Measurements from ENCODE around the gene RNF150.
"Not testable (repeated sequence)": the region's sequence is repeated elsewhere in the genome, so short reads cannot be mapped to it uniquely, and the experiment has no call there.

Gene RNF150

DNA sequence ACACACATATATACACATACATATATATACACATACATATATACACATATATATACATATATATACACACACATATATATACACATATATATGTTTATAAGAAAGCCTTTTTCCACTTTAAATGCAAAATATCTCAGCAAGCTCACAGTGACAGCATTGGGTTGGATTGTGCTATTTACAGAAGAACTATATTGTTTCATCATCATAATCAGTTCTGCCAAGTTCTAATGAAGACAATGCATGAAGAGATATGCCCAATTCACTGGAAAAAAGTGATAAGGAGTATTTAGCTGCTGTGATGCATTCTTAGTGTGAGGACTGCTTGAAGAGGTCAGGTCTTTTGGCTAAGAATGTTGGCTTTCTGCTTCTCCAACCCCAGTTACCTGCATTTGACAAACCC is 54.4 kb downstream of the RNF150 start:
- no peak for DNase-seq (ENCODE audit: low read depth in 2 of 3, low spot score in 2 of 3)

DNA sequence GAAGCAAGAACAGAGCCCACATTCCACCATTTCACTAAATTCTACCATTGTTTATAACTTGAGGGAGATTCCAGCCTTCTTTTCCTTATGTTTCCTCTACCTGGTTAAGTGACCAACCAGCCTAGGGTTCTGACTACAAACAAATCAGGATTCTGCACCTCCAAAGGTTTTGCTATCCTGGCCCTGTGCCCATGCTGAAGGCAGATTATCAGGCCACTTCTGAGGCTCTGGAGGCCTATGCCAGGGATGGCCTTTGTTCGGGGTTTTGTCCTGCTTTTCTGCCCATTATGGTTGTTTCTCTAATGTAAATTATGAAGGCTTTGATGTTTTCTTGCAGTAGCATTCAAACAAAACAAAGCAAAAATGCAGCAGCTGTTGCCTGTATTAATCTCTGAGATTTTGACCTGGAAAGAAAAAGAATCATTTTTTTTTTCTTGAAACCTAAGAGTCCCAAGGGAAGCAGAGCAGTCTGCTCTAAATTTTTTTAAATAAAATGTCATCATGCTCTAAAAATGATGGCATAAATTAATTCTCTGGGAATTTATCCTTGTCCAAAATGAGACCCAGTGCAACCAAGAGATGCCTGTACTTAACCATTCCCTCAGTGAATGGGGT is 55.6 kb downstream of the RNF150 start:
- no peak for DNase-seq (ENCODE audit: low read depth in 2 of 3, low spot score in 2 of 3)

DNA sequence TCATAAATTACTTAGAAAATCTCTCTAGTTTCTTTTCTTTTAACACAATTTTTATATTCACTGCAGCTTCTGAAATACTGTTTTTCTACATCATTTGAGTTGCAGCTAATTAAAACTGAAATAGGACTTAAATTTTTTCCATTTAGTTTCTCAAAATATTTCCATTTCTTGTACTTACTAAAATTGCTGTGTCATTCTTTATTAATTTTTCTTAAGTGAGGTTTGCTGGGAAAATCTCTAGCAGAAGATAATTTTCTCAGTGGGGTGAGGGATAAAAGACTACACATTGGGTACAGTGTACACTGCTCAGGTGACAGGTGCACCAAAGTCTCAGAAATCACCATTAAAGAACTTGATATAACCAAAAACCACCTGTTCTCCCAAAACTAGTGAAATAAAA is 57.7 kb downstream of the RNF150 start:
- no peak for DNase-seq (ENCODE audit: low read depth in 2 of 3, low spot score in 2 of 3)

GRCh38 chr4:141074098-141074878 is 59.0 kb downstream of the RNF150 start:
- no peak for DNase-seq (ENCODE audit: low read depth in 2 of 3, low spot score in 2 of 3)

GRCh38 chr4:141066690-141067089 is 66.6 kb downstream of the RNF150 start:
- DNase-seq (ENCODE audit: low read depth in 2 of 3, low spot score in 2 of 3) = no peak

DNA sequence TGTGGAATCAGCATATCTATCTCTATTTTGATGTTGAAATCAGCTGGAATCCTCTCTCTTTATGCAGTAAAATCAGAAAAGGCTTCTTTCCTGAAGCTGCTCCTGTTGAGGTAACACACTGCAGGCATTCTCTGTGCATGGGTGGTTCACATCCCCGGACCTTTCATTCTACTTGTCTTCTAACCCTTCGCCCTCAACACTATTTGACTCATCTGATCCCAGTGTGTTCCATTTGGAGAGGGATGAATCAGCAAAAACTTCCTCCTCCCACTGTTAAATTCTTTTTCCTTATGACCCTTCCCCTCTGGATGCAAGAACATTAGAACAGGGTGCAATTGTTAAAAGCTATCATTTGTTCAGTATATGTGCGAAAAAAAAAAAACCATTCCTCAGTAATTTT is 67.4 kb downstream of the RNF150 start:
- DNase-seq (ENCODE audit: low read depth in 2 of 3, low spot score in 2 of 3) = no peak

DNA sequence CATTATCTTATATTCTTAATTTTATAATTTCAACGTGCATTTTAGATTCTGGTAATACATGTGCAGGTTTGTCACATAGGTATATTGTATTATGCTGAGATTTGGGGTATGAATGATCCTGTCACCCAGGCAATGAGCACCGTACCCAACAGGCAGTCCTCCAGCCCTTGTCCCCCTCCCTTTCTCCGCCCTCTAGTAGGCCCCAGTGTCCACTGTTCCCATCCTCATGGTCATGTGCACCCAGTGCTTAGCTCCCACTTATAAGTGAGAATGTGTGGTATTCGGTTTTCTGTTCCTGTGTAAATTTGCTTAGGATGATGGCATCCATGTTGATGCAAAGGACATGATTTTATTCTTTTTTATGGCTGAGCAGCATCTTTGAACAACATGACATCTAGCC is 70.6 kb downstream of the RNF150 start:
- DNase-seq (ENCODE audit: low read depth in 2 of 3, low spot score in 2 of 3) = no peak

GRCh38 chr4:141058591-141059512 is 74.4 kb downstream of the RNF150 start:
- no peak for DNase-seq (ENCODE audit: low read depth in 2 of 3, low spot score in 2 of 3)

- DNase-seq (ENCODE audit: low read depth in 2 of 3, low spot score in 2 of 3) = no peak
Measured at GRCh38 chr4:141057582-141057981, 75.7 kb downstream of the RNF150 start.

DNA sequence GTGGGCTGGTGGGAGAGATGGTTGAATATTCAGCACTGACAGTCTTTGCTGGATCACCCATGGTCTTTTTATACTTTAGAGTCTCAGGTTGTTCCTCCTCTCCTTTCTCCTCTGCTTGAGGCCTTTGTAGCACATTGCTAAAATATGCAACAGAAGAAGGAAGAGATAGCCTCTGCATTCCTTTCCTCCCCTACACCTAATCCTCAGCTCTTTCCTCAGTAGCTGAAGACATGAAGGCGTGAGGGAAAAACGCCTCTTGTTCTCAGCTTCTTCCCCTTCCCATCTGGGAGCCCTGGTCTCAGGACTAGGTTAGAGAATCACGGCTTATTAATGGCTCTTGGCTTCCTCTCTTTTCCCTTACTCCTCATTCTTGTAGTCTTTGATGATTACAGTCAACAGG is 76.8 kb downstream of the RNF150 start:
- no peak for DNase-seq (ENCODE audit: low read depth in 2 of 3, low spot score in 2 of 3)

- no peak for DNase-seq (ENCODE audit: low read depth in 2 of 3, low spot score in 2 of 3)
Measured at GRCh38 chr4:141054446-141054845, 78.8 kb downstream of the RNF150 start.

GRCh38 chr4:141050999-141051398 is 82.3 kb downstream of the RNF150 start:
- DNase-seq (ENCODE audit: low read depth in 2 of 3, low spot score in 2 of 3) = not testable (repeated sequence)

DNA sequence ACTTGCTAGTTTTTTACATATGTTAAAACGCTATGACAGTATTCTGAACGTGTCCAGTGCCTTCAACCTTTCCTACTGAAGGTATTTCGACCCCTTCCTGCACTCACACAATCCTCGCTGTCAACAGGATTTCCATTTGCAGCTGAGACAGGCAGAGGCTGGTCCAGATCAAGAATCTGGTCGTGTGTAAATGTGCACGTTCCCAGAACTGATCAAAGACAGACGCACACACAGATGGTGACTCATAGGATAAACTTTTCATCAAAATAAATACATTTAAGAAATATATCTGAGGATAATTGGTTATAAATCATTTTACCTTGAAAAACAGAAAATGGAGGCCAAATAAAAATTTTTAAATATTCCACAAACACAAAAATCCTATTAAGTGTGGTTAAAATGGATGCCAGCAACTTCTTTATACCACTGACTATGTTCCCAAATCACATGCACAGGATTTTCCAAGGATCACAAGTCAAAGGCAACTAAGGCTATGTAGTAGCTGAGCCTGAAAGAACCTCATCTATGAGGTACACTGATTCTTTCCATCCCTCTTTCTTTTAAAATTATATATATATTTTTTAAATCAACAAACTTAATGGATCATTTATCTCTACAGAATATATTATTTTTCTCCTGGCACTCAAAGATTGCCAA is 85.9 kb downstream of the RNF150 start:
- no peak for DNase-seq (ENCODE audit: low read depth in 2 of 3, low spot score in 2 of 3)

- no peak for DNase-seq (ENCODE audit: low read depth in 2 of 3, low spot score in 2 of 3)
Measured at GRCh38 chr4:141046255-141046654, 87.0 kb downstream of the RNF150 start.

DNA sequence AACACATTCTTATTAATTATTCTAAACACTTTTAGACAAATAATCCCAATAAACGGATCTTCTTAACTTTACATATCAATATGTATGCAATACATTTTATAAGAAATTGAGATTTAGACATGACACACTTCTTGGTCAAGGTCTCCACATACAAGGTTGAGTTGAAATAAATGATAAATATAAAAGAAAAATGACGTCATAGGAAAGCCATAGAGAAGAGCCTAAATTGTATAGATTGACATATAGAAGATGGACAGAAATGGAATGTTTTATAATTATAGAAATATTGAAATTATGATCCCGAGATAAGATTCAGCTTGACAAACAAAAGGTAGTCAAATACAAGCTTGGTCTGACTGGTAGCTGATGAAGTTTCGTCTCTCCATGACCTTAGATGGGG is 87.4 kb downstream of the RNF150 start:
- DNase-seq (ENCODE audit: low read depth in 2 of 3, low spot score in 2 of 3) = no peak

DNA sequence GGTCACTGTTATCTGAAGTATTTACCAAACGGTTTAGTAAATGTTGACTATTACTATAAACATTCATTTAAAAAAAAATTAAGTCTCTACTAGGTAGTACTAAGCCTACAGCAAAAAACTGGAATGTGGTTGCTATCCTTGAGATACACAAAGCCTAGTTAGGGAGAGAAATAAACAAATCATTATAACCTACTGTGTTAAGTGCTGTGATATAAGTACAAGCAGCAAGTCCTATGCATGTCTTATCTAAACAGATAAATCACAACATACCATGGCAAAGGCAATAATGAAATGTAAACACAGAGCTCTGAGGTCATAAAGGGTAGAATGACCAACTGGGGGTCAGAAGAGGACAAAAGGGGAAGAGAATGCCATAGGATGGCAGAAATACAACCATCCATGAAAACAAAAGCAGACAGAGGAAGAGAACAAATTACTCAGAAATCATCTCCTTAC is 92.2 kb downstream of the RNF150 start:
- DNase-seq (ENCODE audit: low read depth in 2 of 3, low spot score in 2 of 3) = no peak

GRCh38 chr4:141039156-141039555 is 94.1 kb downstream of the RNF150 start:
- no peak for DNase-seq (ENCODE audit: low read depth in 2 of 3, low spot score in 2 of 3)

GRCh38 chr4:141038428-141038827 is 94.8 kb downstream of the RNF150 start:
- no peak for DNase-seq (ENCODE audit: low read depth in 2 of 3, low spot score in 2 of 3)

GRCh38 chr4:141037446-141037845 is 95.8 kb downstream of the RNF150 start:
- DNase-seq (ENCODE audit: low read depth in 2 of 3, low spot score in 2 of 3) = no peak

GRCh38 chr4:141036786-141037185 is 96.5 kb downstream of the RNF150 start:
- no peak for DNase-seq (ENCODE audit: low read depth in 2 of 3, low spot score in 2 of 3)

- DNase-seq (ENCODE audit: low read depth in 2 of 3, low spot score in 2 of 3) = no peak
Measured at GRCh38 chr4:141035920-141036319, 97.3 kb downstream of the RNF150 start.

All from activated CD8-positive, alpha-beta memory T cell treated with anti-CD3 and anti-CD28 coated beads for 48 hours (primary cell).